ENCODE measurements around the gene ATP5MC2. TPM values are rescaled to one million over a fixed set of nuclear protein-coding genes. Genes with fewer than 3 reads are reported as not detected.

ATP5MC2 gene
- total and polyA plus RNA-seq, 10 of the 15 experiments (the other 5 are each of a cell fraction or from before 2014, with no cell fraction given) = 379 to 1,090 (median 525) TPM

GRCh38 chr12:53625946-53626701 is 49.8 kb downstream of the ATP5MC2 start, which contains the start of gene ATF7 (continued):
- TF ChIP-seq, protein P1, sequence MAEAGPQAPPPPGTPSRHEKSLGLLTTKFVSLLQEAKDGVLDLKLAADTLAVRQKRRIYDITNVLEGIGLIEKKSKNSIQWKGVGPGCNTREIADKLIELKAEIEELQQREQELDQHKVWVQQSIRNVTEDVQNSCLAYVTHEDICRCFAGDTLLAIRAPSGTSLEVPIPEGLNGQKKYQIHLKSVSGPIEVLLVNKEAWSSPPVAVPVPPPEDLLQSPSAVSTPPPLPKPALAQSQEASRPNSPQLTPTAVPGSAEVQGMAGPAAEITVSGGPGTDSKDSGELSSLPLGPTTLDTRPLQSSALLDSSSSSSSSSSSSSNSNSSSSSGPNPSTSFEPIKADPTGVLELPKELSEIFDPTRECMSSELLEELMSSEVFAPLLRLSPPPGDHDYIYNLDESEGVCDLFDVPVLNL (IDR thresholded peaks at IDR 0.05; ENCODE audit: low read depth, low read length) = no peak
- no peak for TF ChIP-seq GABPA (IDR thresholded peaks at IDR 0.05; ENCODE audit: low read depth)
- peak; percentile 100 for TF ChIP-seq ZNF207 (IDR thresholded peaks at IDR 0.05; ENCODE audit: borderline replicate concordance)
- 0 out of 3 replicates have a peak, but pooled peaks have one; percentile 18 for TF ChIP-seq POU2F2 (IDR thresholded peaks at IDR 0.05; ENCODE audit: borderline replicate concordance, low read depth, low read length)
- TF ChIP-seq RUNX3 (IDR thresholded peaks at IDR 0.05; ENCODE audit: low read length) = peak; percentile 33; the same call in 1 of the 2 replicates
- no peak for TF ChIP-seq ZNF24 (IDR thresholded peaks at IDR 0.05)
- TF ChIP-seq, protein P2, sequence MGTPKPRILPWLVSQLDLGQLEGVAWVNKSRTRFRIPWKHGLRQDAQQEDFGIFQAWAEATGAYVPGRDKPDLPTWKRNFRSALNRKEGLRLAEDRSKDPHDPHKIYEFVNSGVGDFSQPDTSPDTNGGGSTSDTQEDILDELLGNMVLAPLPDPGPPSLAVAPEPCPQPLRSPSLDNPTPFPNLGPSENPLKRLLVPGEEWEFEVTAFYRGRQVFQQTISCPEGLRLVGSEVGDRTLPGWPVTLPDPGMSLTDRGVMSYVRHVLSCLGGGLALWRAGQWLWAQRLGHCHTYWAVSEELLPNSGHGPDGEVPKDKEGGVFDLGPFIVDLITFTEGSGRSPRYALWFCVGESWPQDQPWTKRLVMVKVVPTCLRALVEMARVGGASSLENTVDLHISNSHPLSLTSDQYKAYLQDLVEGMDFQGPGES (IDR thresholded peaks at IDR 0.05) = peak; percentile 93
- peak; percentile 26; the same call in 1 of the 2 replicates for TF ChIP-seq EED (IDR thresholded peaks at IDR 0.05; ENCODE audit: low read depth)
- TF ChIP-seq PAX8 (IDR thresholded peaks at IDR 0.05) = no peak
- no peak for TF ChIP-seq SMARCA5 (IDR thresholded peaks at IDR 0.05)
- TF ChIP-seq BCL11A (IDR thresholded peaks at IDR 0.05; ENCODE audit: low read depth, low read length) = no peak
- no peak for TF ChIP-seq YBX1 (IDR thresholded peaks at IDR 0.05)
- no peak for TF ChIP-seq ZSCAN29 (IDR thresholded peaks at IDR 0.05)
- TF ChIP-seq, protein P3, sequence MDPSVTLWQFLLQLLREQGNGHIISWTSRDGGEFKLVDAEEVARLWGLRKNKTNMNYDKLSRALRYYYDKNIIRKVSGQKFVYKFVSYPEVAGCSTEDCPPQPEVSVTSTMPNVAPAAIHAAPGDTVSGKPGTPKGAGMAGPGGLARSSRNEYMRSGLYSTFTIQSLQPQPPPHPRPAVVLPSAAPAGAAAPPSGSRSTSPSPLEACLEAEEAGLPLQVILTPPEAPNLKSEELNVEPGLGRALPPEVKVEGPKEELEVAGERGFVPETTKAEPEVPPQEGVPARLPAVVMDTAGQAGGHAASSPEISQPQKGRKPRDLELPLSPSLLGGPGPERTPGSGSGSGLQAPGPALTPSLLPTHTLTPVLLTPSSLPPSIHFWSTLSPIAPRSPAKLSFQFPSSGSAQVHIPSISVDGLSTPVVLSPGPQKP (IDR thresholded peaks at IDR 0.05; ENCODE audit: low read depth, low read length) = no peak
- peak; percentile 91 for TF ChIP-seq MXI1 (IDR thresholded peaks at IDR 0.05; ENCODE audit: low read depth, low read length)
- 0 out of 2 replicates have a peak, but pooled peaks have one; percentile 72 for TF ChIP-seq TAF1 (IDR thresholded peaks at IDR 0.05; ENCODE audit: borderline replicate concordance, low read depth, low read length)
- TF ChIP-seq EP300 (IDR thresholded peaks at IDR 0.05; ENCODE audit: borderline replicate concordance in 1 of 2, control insufficient read depth in 1 of 2, low read depth in 2 of 2, low read length in 2 of 2) = 0 out of 4 replicates have a peak, but pooled peaks of 1 of the 2 experiments have one; percentile 23
- TF ChIP-seq NRF1 (conservative IDR thresholded peaks at IDR 0.05; ENCODE audit: low read depth, low read length) = no peak
- no peak for TF ChIP-seq YY1 (IDR thresholded peaks at IDR 0.05; ENCODE audit: low read depth, low read length)
- peak; percentile 82; the same call in 1 of the 2 replicates for TF ChIP-seq ZBTB40 (IDR thresholded peaks at IDR 0.05; ENCODE audit: borderline replicate concordance)
- TF ChIP-seq HCFC1 (IDR thresholded peaks at IDR 0.05; ENCODE audit: low read length) = peak; percentile 57
- TF ChIP-seq NFXL1 (IDR thresholded peaks at IDR 0.05; ENCODE audit: borderline replicate concordance) = no peak
- TF ChIP-seq TCF12 (IDR thresholded peaks at IDR 0.05; ENCODE audit: low read depth, low read length) = 0 out of 2 replicates have a peak, but pooled peaks have one; percentile 24
- no peak for TF ChIP-seq SUPT20H (IDR thresholded peaks at IDR 0.05; ENCODE audit: borderline replicate concordance, control insufficient read depth, low read depth, low read length)
